ENCODE data around the gene CELF4.
A peak's percentile ranks its signal among the peaks of the same experiment; 100 is the strongest.

CELF4 gene

GRCh38 chr18:37254973-37255372 lies 310.6 kb downstream of the CELF4 start:
- no peaks in the 10 kb centered on the region for H3K4me1 ChIP-seq (ENCODE audit: control insufficient read depth, insufficient read depth, low read length)
- H3K9me3 ChIP-seq (ENCODE audit: control insufficient read depth, low read length), result no peaks in the 10 kb centered on the region
- no peaks in the 10 kb centered on the region for H3K36me3 ChIP-seq (ENCODE audit: control insufficient read depth, insufficient read depth, low read length, severe bottlenecking)
- no peak overlapping the region for H3K9ac ChIP-seq (ENCODE audit: low read length)
- H3K27me3 ChIP-seq (replicated peaks; ENCODE audit: control insufficient read depth, insufficient read depth, low read length), result peaks cover 66% of the 10 kb centered on the region
- no peak for DNase-seq (ENCODE audit: low read depth)
- H3K4me3 ChIP-seq (ENCODE audit: low read length), result no peak overlapping the region

- H3K9ac ChIP-seq (ENCODE audit: low read length), result no peak overlapping the region
- H3K4me1 ChIP-seq (ENCODE audit: control insufficient read depth, insufficient read depth, low read length), result no peaks in the 10 kb centered on the region
- H3K9me3 ChIP-seq (ENCODE audit: control insufficient read depth, low read length), result no peaks in the 10 kb centered on the region
- peaks cover 66% of the 10 kb centered on the region for H3K27me3 ChIP-seq (replicated peaks; ENCODE audit: control insufficient read depth, insufficient read depth, low read length)
- H3K4me3 ChIP-seq (ENCODE audit: low read length), result no peak overlapping the region
- peak; percentile 18 for DNase-seq (ENCODE audit: low read depth)
- H3K36me3 ChIP-seq (ENCODE audit: control insufficient read depth, insufficient read depth, low read length, severe bottlenecking), result no peaks in the 10 kb centered on the region
These were observed 311.3 kb downstream of the CELF4 start for GRCh38 chr18:37254236-37254754.

DNA sequence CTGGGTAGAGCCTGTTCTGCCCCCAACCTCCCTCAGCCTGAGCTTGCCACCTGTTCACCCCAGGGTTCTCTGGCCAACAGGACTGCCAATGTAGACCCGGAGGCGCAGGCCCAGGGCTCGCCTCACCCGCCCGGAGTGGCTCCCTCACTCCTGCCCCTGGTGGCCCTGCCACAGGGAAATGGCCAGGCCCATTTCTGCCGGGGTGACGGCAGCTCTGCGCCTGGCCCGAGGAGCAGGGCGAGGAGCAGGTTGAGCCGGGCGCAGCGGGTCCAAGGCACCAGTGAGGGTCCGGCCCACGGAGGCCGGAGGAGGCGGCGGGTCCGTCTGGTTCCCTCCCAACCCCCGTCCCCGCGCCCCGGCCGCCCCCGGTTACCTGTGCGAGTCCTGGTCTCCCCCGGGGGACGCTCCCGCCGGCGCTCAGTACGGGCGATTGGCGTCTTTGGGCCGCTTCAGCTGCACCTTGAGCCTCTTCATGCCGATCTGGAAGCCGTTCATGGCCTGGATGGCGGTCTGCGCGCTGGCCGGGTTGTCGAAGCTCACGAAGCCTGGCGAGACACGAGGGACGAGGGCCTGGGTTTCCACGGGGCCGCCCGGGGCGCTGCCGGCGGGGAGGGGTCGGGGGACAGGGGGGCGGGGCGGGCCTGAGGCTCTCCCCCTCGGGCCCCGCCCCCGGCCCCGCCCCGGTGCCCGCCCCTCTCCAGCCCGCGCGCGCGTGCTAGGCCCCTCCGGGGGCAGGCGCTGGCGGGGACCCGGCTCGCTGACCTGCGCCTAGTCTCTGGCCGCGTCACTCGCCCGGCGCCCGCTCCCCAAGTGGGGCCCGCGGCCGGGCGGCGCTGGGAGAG lies 312.0 kb downstream of the CELF4 start:
- no peaks in the 10 kb centered on the region for H3K4me1 ChIP-seq (ENCODE audit: control insufficient read depth, insufficient read depth, low read length)
- no peaks in the 10 kb centered on the region for H3K36me3 ChIP-seq (ENCODE audit: control insufficient read depth, insufficient read depth, low read length, severe bottlenecking)
- no peak overlapping the region for H3K9ac ChIP-seq (ENCODE audit: low read length)
- no peak overlapping the region for H3K4me3 ChIP-seq (ENCODE audit: low read length)
- peaks cover 68% of the 10 kb centered on the region for H3K27me3 ChIP-seq (replicated peaks; ENCODE audit: control insufficient read depth, insufficient read depth, low read length)
- H3K9me3 ChIP-seq (ENCODE audit: control insufficient read depth, low read length), result no peaks in the 10 kb centered on the region
- peak; percentile 49 for DNase-seq (ENCODE audit: low read depth)

GRCh38 chr18:37252854-37253393 lies 312.7 kb downstream of the CELF4 start:
- Histone ChIP-seq H3K9me3 (ENCODE audit: control insufficient read depth, low read length) (no peaks in the 10 kb centered on the region), H3K27me3 (replicated peaks; ENCODE audit: control insufficient read depth, insufficient read depth, low read length) (peaks cover 61% of the 10 kb centered on the region), H3K4me1 (ENCODE audit: control insufficient read depth, insufficient read depth, low read length) (no peaks in the 10 kb centered on the region), H3K36me3 (ENCODE audit: control insufficient read depth, insufficient read depth, low read length, severe bottlenecking) (no peaks in the 10 kb centered on the region), H3K4me3 (ENCODE audit: low read length) (no peak overlapping the region), H3K9ac (ENCODE audit: low read length) (no peak overlapping the region)
- no peak for DNase-seq (ENCODE audit: low read depth)

- H3K4me1 ChIP-seq (ENCODE audit: control insufficient read depth, insufficient read depth, low read length), result no peaks in the 10 kb centered on the region
- peaks cover 55% of the 10 kb centered on the region for H3K27me3 ChIP-seq (replicated peaks; ENCODE audit: control insufficient read depth, insufficient read depth, low read length)
- H3K9ac ChIP-seq (ENCODE audit: low read length), result no peak overlapping the region
- DNase-seq (ENCODE audit: low read depth), result no peak
- H3K4me3 ChIP-seq (ENCODE audit: low read length), result no peak overlapping the region
- H3K9me3 ChIP-seq (ENCODE audit: control insufficient read depth, low read length), result no peaks in the 10 kb centered on the region
- no peaks in the 10 kb centered on the region for H3K36me3 ChIP-seq (ENCODE audit: control insufficient read depth, insufficient read depth, low read length, severe bottlenecking)
These were observed 313.3 kb downstream of the CELF4 start for GRCh38 chr18:37252342-37252741.

DNA sequence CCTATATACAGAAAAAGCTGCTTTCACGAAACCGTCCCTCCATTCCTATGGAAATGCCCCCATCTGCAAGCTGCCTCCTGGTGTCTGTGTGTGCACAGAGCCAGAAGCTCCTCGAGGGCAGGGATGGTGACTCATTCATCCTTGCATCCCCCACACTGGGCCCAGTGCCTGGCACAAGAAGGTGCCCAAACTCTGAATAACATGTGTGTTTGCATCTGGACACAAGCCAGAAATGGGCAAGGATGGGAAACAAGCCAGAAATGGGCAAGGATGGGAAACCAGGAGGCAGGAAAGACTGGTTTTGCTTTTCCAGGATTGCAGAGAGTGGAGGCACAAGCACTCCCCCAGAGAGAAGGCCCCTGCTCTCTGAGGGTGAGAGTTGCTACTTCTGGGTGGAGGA lies 313.9 kb downstream of the CELF4 start:
- no peaks in the 10 kb centered on the region for H3K36me3 ChIP-seq (ENCODE audit: control insufficient read depth, insufficient read depth, low read length, severe bottlenecking)
- peaks cover 52% of the 10 kb centered on the region for H3K27me3 ChIP-seq (replicated peaks; ENCODE audit: control insufficient read depth, insufficient read depth, low read length)
- no peak overlapping the region for H3K4me3 ChIP-seq (ENCODE audit: low read length)
- no peaks in the 10 kb centered on the region for H3K9me3 ChIP-seq (ENCODE audit: control insufficient read depth, low read length)
- no peaks in the 10 kb centered on the region for H3K4me1 ChIP-seq (ENCODE audit: control insufficient read depth, insufficient read depth, low read length)
- no peak overlapping the region for H3K9ac ChIP-seq (ENCODE audit: low read length)
- no peak for DNase-seq (ENCODE audit: low read depth)

- Histone ChIP-seq H3K4me1 (ENCODE audit: control insufficient read depth, insufficient read depth, low read length) (no peaks in the 10 kb centered on the region), H3K4me3 (ENCODE audit: low read length) (no peak overlapping the region), H3K9ac (ENCODE audit: low read length) (no peak overlapping the region), H3K36me3 (ENCODE audit: control insufficient read depth, insufficient read depth, low read length, severe bottlenecking) (no peaks in the 10 kb centered on the region), H3K27me3 (replicated peaks; ENCODE audit: control insufficient read depth, insufficient read depth, low read length) (peaks cover 44% of the 10 kb centered on the region), H3K9me3 (ENCODE audit: control insufficient read depth, low read length) (no peaks in the 10 kb centered on the region)
- no peak for DNase-seq (ENCODE audit: low read depth)
These were observed 315.5 kb downstream of the CELF4 start for GRCh38 chr18:37249895-37250618.

DNA sequence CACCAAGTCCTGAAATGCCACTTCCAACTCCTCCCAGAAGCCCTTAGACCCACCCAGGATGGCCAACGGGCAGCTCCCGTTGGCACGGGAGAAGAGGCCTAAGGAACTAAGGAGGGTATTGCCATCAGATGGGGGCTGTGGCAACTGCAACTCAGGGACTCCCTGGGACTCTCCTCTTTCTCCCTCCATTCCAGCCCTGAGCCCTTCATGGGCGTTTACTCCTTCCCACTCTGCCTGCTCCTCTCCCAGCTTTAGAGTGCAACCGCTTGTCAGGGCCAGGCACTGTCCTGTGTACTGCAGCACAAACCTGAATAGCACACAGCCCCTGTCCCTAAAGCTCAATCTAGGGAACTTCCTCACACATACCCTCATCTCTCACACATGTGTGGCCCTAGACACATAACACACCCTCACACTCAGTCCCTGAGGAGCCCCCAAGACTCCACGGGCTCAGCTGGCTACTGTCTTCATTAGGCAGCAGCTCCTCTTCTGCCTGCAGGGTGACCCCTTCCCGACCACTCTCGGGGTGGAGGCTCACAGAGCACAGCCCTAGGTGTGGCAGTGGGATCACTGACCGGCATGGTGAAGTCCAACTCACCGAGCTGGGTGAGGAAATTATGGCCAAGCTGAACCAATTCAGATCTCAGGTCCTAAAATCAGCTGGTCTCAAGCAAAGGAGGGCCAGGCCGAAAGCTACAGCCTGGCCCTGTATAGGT lies 316.3 kb downstream of the CELF4 start:
- H3K36me3 ChIP-seq (ENCODE audit: control insufficient read depth, insufficient read depth, low read length, severe bottlenecking), result no peaks in the 10 kb centered on the region
- H3K4me3 ChIP-seq (ENCODE audit: low read length), result no peak overlapping the region
- no peaks in the 10 kb centered on the region for H3K9me3 ChIP-seq (ENCODE audit: control insufficient read depth, low read length)
- no peak overlapping the region for H3K9ac ChIP-seq (ENCODE audit: low read length)
- no peaks in the 10 kb centered on the region for H3K4me1 ChIP-seq (ENCODE audit: control insufficient read depth, insufficient read depth, low read length)
- DNase-seq (ENCODE audit: low read depth), result no peak
- peaks cover 39% of the 10 kb centered on the region for H3K27me3 ChIP-seq (replicated peaks; ENCODE audit: control insufficient read depth, insufficient read depth, low read length)

- no peak for DNase-seq (ENCODE audit: low read depth)
These were observed 317.3 kb downstream of the CELF4 start for GRCh38 chr18:37248281-37248680.

GRCh38 chr18:37247497-37248161 lies 318.0 kb downstream of the CELF4 start:
- Histone ChIP-seq H3K9me3 (ENCODE audit: control insufficient read depth, low read length) (no peaks in the 10 kb centered on the region), H3K4me3 (ENCODE audit: low read length) (no peak overlapping the region), H3K36me3 (ENCODE audit: control insufficient read depth, insufficient read depth, low read length, severe bottlenecking) (no peaks in the 10 kb centered on the region), H3K9ac (ENCODE audit: low read length) (no peak overlapping the region), H3K27me3 (replicated peaks; ENCODE audit: control insufficient read depth, insufficient read depth, low read length) (peaks cover 31% of the 10 kb centered on the region), H3K4me1 (ENCODE audit: control insufficient read depth, insufficient read depth, low read length) (no peaks in the 10 kb centered on the region)
- DNase-seq (ENCODE audit: low read depth), result no peak

More at GRCh38 chr18:37248281-37248680, 317.3 kb downstream of the CELF4 start:
- H3K4me3 ChIP-seq (ENCODE audit: low read length), result no peak overlapping the region
- H3K36me3 ChIP-seq (ENCODE audit: control insufficient read depth, insufficient read depth, low read length, severe bottlenecking), result no peaks in the 10 kb centered on the region
- no peaks in the 10 kb centered on the region for H3K4me1 ChIP-seq (ENCODE audit: control insufficient read depth, insufficient read depth, low read length)
- H3K9me3 ChIP-seq (ENCODE audit: control insufficient read depth, low read length), result no peaks in the 10 kb centered on the region
- H3K27me3 ChIP-seq (replicated peaks; ENCODE audit: control insufficient read depth, insufficient read depth, low read length), result peaks cover 37% of the 10 kb centered on the region
- no peak overlapping the region for H3K9ac ChIP-seq (ENCODE audit: low read length)
